Chondrocyte (in vitro differentiated cells): Measurements from ENCODE around the gene ORMDL2. TPM values are rescaled to one million over a fixed set of nuclear protein-coding genes. Genes with fewer than 3 reads are reported as not detected.
A peak's percentile ranks its signal among the peaks of the same experiment; 100 is the strongest.

Experiments used
- DNase-seq: peaks from one replicate; pipeline ENCODE4 v3.0.0; 2021; ENCODE audit warnings: mixed read lengths, low spot score
- H3K27ac Mint-ChIP-seq: one replicate; pipeline ENCODE4 v1.8.0; 2021; ENCODE audit warnings: mild to moderate bottlenecking, moderate library complexity, mixed read lengths; ENCODE audit not compliant: unreplicated experiment
- H3K27me3 Mint-ChIP-seq: 2 replicates; pipeline ENCODE4 v1.8.0; 2021; ENCODE audit warnings: low read depth, mixed read lengths
- H3K36me3 Mint-ChIP-seq: 2 replicates; pipeline ENCODE4 v1.8.0; 2021; ENCODE audit warnings: low read depth, mixed read lengths
- H3K4me1 Mint-ChIP-seq: 2 replicates; pipeline ENCODE4 v1.8.0; 2021; ENCODE audit warnings: low read depth, mild to moderate bottlenecking, mixed read lengths
- H3K4me3 Mint-ChIP-seq: one replicate; pipeline ENCODE4 v1.8.0; 2021; ENCODE audit warnings: mild to moderate bottlenecking, moderate library complexity, mixed read lengths; ENCODE audit not compliant: unreplicated experiment
- H3K9me3 Mint-ChIP-seq: 2 replicates; pipeline ENCODE4 v1.8.0; 2021; ENCODE audit warnings: low read depth, mixed read lengths
- CTCF ChIP-seq: fragments of 200-600 bp; sonication (generic); IDR thresholded peaks from 2 replicates; pipeline ENCODE4 v1.5.0; 2021; ENCODE audit warnings: antibody characterized with exemption, mild to moderate bottlenecking, moderate library complexity
- total RNA-seq: library from RNA; stranded (reverse); gene quantifications from 3 replicates; pipeline ENCODE4 v1.2.1, GENCODE V29; 2021

Gene ORMDL2
- total RNA-seq, 1 donor from 2014 or later = 31.4 TPM

- Mint-ChIP-seq H3K4me3 (no peak overlapping the region), H3K9me3 (no peaks in the 10 kb centered on the region), H3K4me1 (peaks cover 14% of the 10 kb centered on the region), H3K27ac (no peak overlapping the region), H3K27me3 (no peaks in the 10 kb centered on the region), H3K36me3 (peaks cover 5% of the 10 kb centered on the region)
- TF ChIP-seq CTCF = no peak
- DNase-seq = no peak
Measured at GRCh38 chr12:55806982-55807381, 10.9 kb upstream of the ORMDL2 start.

DNA sequence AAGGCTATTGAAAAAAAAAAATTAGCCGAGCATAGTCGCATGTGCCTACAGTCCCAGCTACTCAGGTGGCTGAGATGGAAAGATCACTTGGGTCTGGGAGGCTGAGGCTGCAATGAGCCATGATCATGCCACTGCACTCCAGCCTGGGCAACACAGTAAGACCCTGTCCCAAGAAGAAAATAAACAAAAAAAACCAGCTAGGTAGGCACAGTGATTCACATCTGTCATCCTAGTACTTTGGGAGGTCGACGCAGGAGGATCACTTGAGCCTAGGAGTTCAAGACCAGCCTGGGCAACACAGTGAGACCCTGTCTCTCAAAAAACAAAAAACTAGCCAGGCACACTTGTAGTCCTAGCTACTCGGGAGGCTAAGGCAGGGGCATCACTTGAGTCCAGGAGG, 8.6 kb upstream of the ORMDL2 start:
- Mint-ChIP-seq H3K27ac (no peak overlapping the region), H3K4me3 (no peak overlapping the region), H3K9me3 (no peaks in the 10 kb centered on the region), H3K36me3 (peaks cover 3% of the 10 kb centered on the region), H3K27me3 (no peaks in the 10 kb centered on the region), H3K4me1 (peaks cover 29% of the 10 kb centered on the region)
- DNase-seq = no peak
- TF ChIP-seq CTCF = no peak

GRCh38 chr12:55812088-55812487, 5.8 kb upstream of the ORMDL2 start:
- H3K4me1 Mint-ChIP-seq = peaks cover 44% of the 10 kb centered on the region
- H3K36me3 Mint-ChIP-seq = peaks cover 5% of the 10 kb centered on the region
- H3K27ac Mint-ChIP-seq = no peak overlapping the region

DNA sequence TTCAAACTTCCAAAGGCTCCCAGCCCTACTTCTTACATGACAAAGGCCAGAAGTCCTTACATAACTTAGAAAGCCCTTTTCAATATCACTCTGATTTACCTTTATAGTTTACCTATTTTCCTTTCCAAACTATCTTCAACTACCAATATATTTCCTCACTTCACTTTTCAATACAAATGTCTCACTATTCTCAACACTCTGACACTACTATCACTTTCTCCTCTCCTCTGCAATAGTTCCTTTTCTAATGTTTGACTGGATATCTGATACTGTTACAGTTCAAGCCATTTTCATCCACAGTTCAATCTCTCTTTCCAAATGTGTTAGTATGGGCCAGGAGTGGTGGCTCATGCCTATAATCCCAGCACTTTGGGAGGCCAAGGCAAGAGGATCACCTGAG, 3.6 kb upstream of the ORMDL2 start:
- no peak overlapping the region for H3K4me3 Mint-ChIP-seq
- peak overlapping the region; percentile 10 for H3K27ac Mint-ChIP-seq
- no peaks in the 10 kb centered on the region for H3K9me3 Mint-ChIP-seq
- DNase-seq = no peak
- H3K27me3 Mint-ChIP-seq = no peaks in the 10 kb centered on the region
- peaks cover 54% of the 10 kb centered on the region for H3K4me1 Mint-ChIP-seq
- peaks cover 4% of the 10 kb centered on the region for H3K36me3 Mint-ChIP-seq
- TF ChIP-seq CTCF = no peak

More at GRCh38 chr12:55812088-55812487, 5.8 kb upstream of the ORMDL2 start:
- no peak for TF ChIP-seq CTCF
- no peak for DNase-seq
- H3K4me3 Mint-ChIP-seq = no peak overlapping the region
- no peaks in the 10 kb centered on the region for H3K27me3 Mint-ChIP-seq
- H3K9me3 Mint-ChIP-seq = no peaks in the 10 kb centered on the region

GRCh38 chr12:55815473-55815872, 2.4 kb upstream of the ORMDL2 start:
- DNase-seq = peak; percentile 37
- no peak for TF ChIP-seq CTCF
- Mint-ChIP-seq H3K4me3 (no peak overlapping the region), H3K27me3 (no peaks in the 10 kb centered on the region), H3K36me3 (peaks cover 4% of the 10 kb centered on the region), H3K9me3 (no peaks in the 10 kb centered on the region), H3K4me1 (peaks cover 52% of the 10 kb centered on the region), H3K27ac (peak overlapping the region; percentile 57)
